ENCODE measurements around the gene ASTN2. TPM values are rescaled to one million over a fixed set of nuclear protein-coding genes. Genes with fewer than 3 reads are reported as not detected.

Gene ASTN2
- total and polyA plus RNA-seq, 2 experiments from 2014 or later = 7.0 to 24.6 TPM

DNA sequence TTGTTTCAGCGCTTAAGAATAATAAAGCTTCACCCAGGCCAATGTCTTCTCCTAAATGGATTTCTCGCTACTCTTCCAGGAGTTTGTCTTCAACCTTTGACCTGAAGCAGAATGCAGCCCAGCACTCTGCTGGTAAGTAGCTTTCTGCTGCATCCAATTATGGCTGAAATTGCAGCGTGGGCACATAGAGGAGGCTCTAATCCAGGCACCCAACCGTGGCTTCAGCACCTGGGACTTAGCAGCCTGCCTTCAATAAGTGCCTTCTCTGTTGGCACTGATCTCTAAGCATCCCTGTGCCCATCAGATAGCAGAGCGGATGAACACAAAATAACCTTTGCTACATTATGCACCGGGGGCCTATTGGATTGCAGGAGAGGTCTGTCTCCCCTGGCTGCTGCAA lies 622.6 kb downstream of the ASTN2 start (continued):
- TF ChIP-seq, protein P1, sequence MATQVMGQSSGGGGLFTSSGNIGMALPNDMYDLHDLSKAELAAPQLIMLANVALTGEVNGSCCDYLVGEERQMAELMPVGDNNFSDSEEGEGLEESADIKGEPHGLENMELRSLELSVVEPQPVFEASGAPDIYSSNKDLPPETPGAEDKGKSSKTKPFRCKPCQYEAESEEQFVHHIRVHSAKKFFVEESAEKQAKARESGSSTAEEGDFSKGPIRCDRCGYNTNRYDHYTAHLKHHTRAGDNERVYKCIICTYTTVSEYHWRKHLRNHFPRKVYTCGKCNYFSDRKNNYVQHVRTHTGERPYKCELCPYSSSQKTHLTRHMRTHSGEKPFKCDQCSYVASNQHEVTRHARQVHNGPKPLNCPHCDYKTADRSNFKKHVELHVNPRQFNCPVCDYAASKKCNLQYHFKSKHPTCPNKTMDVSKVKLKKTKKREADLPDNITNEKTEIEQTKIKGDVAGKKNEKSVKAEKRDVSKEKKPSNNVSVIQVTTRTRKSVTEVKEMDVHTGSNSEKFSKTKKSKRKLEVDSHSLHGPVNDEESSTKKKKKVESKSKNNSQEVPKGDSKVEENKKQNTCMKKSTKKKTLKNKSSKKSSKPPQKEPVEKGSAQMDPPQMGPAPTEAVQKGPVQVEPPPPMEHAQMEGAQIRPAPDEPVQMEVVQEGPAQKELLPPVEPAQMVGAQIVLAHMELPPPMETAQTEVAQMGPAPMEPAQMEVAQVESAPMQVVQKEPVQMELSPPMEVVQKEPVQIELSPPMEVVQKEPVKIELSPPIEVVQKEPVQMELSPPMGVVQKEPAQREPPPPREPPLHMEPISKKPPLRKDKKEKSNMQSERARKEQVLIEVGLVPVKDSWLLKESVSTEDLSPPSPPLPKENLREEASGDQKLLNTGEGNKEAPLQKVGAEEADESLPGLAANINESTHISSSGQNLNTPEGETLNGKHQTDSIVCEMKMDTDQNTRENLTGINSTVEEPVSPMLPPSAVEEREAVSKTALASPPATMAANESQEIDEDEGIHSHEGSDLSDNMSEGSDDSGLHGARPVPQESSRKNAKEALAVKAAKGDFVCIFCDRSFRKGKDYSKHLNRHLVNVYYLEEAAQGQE (IDR thresholded peaks at IDR 0.05; ENCODE audit: unreplicated experiment) = no peak
- TF ChIP-seq STAT1 (IDR thresholded peaks at IDR 0.05; ENCODE audit: unreplicated experiment) = no peak
- TF ChIP-seq, protein P2, sequence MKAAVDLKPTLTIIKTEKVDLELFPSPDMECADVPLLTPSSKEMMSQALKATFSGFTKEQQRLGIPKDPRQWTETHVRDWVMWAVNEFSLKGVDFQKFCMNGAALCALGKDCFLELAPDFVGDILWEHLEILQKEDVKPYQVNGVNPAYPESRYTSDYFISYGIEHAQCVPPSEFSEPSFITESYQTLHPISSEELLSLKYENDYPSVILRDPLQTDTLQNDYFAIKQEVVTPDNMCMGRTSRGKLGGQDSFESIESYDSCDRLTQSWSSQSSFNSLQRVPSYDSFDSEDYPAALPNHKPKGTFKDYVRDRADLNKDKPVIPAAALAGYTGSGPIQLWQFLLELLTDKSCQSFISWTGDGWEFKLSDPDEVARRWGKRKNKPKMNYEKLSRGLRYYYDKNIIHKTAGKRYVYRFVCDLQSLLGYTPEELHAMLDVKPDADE (IDR thresholded peaks at IDR 0.05) = no peak
- no peak for TF ChIP-seq EZH2 (IDR thresholded peaks at IDR 0.05; ENCODE audit: low read depth, unreplicated experiment)
- TF ChIP-seq ZNF331 (CRISPR knock-in tag; IDR thresholded peaks at IDR 0.05; ENCODE audit: low read depth) = no peak
- TF ChIP-seq CREB1 (CRISPR knock-in tag; IDR thresholded peaks at IDR 0.05; ENCODE audit: low read depth) = no peak
- TF ChIP-seq NANOG (IDR thresholded peaks at IDR 0.05; ENCODE audit: borderline replicate concordance) = no peak
- no peak for TF ChIP-seq POLR2AphosphoS5 (IDR thresholded peaks at IDR 0.05; ENCODE audit: low read depth)
- TF ChIP-seq ZNF114 (CRISPR knock-in tag; IDR thresholded peaks at IDR 0.05) = no peak

DNA sequence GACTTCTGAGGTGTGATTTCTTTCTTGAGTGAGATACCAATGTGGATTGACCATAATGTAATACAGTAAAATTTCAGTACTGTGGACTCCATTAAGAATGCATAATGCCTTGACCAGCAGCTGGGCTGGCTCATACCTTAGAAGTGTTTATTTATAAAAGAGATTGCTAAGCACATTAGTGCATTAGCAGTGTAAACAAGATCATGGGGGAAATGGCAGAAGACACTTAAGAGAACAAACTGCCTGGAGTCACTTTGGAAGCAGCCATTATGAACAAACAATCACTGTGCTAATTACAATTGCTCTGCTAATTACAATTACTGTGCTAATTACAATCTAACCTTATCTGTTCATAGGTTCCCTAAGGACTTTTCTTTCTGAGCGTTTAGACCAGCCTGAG lies 623.5 kb downstream of the ASTN2 start:
- Histone ChIP-seq H3K36me3 (ENCODE audit: insufficient read depth) (no peaks in the 10 kb centered on the region), H3K79me2 (replicated peaks; ENCODE audit: insufficient read depth) (no peaks in the 10 kb centered on the region), H3K4me3 (no peak overlapping the region), H4K20me1 (replicated peaks; ENCODE audit: insufficient read depth) (peaks cover 3% of the 10 kb centered on the region; the same call in 1 of the 2 replicates), H3K9me2 (ENCODE audit: insufficient read depth) (peaks cover 6% of the 10 kb centered on the region; the same call in 1 of the 2 replicates), H3F3A (replicated peaks; ENCODE audit: low read depth) (no peaks in the 10 kb centered on the region), H2AFZ (no peak overlapping the region), H3K4me2 (no peak overlapping the region), H3K27me3 (ENCODE audit: insufficient read depth) (no peaks in the 10 kb centered on the region), H3K27ac (ENCODE audit: low read depth) (no peak overlapping the region), H3K4me1 (ENCODE audit: insufficient read depth) (0 out of 2 replicates have a peak, but pooled peaks cover 8% of the 10 kb centered on the region)
- Mint-ChIP-seq H3K27ac (no peak overlapping the region), H3K9me3 (no peaks in the 10 kb centered on the region), H3K27me3 (ENCODE audit: insufficient read depth, low read depth, poor library complexity) (no peaks in the 10 kb centered on the region), H3K4me3 (no peak overlapping the region), H3K4me1 (peaks cover 18% of the 10 kb centered on the region), H3K36me3 (ENCODE audit: low read depth) (no peaks in the 10 kb centered on the region)
- ATAC-seq = no peak
- no peak for DNase-seq (ENCODE audit: low spot score)
- TF ChIP-seq EZH2phosphoT487 (IDR thresholded peaks at IDR 0.05; ENCODE audit: unreplicated experiment) (no peak), ZNF114 (CRISPR knock-in tag; IDR thresholded peaks at IDR 0.05) (no peak), JUNB (IDR thresholded peaks at IDR 0.05; ENCODE audit: unreplicated experiment) (no peak), POLR2AphosphoS5 (IDR thresholded peaks at IDR 0.05; ENCODE audit: low read depth) (no peak), STAT1 (IDR thresholded peaks at IDR 0.05; ENCODE audit: unreplicated experiment) (no peak), CREB1 (CRISPR knock-in tag; IDR thresholded peaks at IDR 0.05; ENCODE audit: low read depth) (no peak), NANOG (IDR thresholded peaks at IDR 0.05; ENCODE audit: borderline replicate concordance) (no peak)
- TF ChIP-seq, protein P3, sequence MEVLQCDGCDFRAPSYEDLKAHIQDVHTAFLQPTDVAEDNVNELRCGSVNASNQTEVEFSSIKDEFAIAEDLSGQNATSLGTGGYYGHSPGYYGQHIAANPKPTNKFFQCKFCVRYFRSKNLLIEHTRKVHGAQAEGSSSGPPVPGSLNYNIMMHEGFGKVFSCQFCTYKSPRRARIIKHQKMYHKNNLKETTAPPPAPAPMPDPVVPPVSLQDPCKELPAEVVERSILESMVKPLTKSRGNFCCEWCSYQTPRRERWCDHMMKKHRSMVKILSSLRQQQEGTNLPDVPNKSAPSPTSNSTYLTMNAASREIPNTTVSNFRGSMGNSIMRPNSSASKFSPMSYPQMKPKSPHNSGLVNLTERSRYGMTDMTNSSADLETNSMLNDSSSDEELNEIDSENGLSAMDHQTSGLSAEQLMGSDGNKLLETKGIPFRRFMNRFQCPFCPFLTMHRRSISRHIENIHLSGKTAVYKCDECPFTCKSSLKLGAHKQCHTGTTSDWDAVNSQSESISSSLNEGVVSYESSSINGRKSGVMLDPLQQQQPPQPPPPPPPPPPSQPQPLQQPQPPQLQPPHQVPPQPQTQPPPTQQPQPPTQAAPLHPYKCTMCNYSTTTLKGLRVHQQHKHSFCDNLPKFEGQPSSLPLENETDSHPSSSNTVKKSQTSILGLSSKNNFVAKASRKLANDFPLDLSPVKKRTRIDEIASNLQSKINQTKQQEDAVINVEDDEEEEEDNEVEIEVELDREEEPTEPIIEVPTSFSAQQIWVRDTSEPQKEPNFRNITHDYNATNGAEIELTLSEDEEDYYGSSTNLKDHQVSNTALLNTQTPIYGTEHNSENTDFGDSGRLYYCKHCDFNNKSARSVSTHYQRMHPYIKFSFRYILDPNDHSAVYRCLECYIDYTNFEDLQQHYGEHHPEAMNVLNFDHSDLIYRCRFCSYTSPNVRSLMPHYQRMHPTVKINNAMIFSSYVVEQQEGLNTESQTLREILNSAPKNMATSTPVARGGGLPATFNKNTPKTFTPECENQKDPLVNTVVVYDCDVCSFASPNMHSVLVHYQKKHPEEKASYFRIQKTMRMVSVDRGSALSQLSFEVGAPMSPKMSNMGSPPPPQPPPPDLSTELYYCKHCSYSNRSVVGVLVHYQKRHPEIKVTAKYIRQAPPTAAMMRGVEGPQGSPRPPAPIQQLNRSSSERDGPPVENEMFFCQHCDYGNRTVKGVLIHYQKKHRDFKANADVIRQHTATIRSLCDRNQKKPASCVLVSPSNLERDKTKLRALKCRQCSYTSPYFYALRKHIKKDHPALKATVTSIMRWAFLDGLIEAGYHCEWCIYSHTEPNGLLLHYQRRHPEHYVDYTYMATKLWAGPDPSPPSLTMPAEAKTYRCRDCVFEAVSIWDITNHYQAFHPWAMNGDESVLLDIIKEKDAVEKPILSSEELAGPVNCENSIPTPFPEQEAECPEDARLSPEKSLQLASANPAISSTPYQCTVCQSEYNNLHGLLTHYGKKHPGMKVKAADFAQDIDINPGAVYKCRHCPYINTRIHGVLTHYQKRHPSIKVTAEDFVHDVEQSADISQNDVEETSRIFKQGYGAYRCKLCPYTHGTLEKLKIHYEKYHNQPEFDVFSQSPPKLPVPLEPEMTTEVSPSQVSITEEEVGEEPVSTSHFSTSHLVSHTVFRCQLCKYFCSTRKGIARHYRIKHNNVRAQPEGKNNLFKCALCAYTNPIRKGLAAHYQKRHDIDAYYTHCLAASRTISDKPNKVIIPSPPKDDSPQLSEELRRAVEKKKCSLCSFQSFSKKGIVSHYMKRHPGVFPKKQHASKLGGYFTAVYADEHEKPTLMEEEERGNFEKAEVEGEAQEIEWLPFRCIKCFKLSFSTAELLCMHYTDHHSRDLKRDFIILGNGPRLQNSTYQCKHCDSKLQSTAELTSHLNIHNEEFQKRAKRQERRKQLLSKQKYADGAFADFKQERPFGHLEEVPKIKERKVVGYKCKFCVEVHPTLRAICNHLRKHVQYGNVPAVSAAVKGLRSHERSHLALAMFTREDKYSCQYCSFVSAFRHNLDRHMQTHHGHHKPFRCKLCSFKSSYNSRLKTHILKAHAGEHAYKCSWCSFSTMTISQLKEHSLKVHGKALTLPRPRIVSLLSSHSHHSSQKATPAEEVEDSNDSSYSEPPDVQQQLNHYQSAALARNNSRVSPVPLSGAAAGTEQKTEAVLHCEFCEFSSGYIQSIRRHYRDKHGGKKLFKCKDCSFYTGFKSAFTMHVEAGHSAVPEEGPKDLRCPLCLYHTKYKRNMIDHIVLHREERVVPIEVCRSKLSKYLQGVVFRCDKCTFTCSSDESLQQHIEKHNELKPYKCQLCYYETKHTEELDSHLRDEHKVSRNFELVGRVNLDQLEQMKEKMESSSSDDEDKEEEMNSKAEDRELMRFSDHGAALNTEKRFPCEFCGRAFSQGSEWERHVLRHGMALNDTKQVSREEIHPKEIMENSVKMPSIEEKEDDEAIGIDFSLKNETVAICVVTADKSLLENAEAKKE (CRISPR knock-in tag; IDR thresholded peaks at IDR 0.05) = no peak
- TF ChIP-seq, protein P2 (IDR thresholded peaks at IDR 0.05) = no peak

All from GM23338 (cell line).